Measurements from ENCODE around the gene PKNOX1.
"Not testable (repeated sequence)": the region's sequence is repeated elsewhere in the genome, so short reads cannot be mapped to it uniquely, and the experiment has no call there.

Gene PKNOX1

DNA sequence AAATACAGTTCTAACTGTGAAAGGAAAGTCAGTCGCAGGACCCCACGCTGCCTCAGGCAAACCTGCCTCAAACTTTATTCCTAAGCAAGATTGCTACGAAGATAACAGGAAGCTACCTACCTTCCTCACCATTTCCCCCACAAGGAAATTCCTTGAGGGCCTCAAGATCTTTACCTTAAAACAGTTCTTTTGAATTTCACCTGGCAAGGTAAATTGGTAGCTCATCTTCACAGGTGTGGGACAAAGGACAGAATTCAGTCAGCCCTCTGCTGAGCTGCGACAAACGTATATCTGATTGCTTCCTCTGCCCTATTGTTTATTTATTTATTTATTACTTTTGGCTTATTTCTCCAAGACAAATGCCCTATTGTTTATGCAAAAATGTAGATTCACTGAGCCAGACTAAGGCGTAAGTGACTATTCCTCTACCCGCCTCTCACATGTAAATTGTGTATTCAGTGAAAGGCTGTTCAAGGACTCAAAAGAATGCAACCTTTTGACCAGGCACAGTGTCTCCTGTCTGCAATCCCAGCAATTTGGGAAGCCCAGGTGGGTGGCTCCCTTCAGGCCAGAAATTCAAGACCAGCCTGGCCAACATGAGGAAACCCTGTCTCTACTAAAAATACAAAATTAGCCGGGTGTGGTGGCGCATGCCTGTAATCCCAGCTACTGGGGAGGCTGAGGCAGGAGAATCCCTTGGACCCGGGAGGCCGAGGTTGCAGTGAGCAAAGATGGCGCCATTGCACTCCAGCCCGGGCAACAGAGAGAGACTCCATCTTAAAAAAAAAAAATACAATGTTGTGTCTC lies 17.3 kb upstream of the PKNOX1 start:
- Histone ChIP-seq H3K27me3 (ENCODE audit: insufficient read depth, low read length, poor library complexity, severe bottlenecking) (no peaks in the 10 kb centered on the region), H3K4me3 (ENCODE audit: low read length, poor library complexity, severe bottlenecking) (no peak overlapping the region), H3K9ac (ENCODE audit: low read depth, low read length, poor library complexity, severe bottlenecking) (no peak overlapping the region), H3K36me3 (ENCODE audit: insufficient read depth, low read length) (no peaks in the 10 kb centered on the region), H3K79me2 (ENCODE audit: insufficient read depth, low read length) (no peaks in the 10 kb centered on the region), H3K4me2 (ENCODE audit: low read depth, low read length, poor library complexity, severe bottlenecking) (no peak overlapping the region), H3F3A (ENCODE audit: low read depth) (no peaks in the 10 kb centered on the region), H3K4me1 (ENCODE audit: insufficient read depth, low read length, poor library complexity, severe bottlenecking) (peaks cover 4% of the 10 kb centered on the region), H3K9me3 (ENCODE audit: insufficient read depth, low read depth, low read length) (no peaks in the 10 kb centered on the region), H4K20me1 (ENCODE audit: insufficient read depth, low read length, poor library complexity, severe bottlenecking) (no peaks in the 10 kb centered on the region), H2AFZ (ENCODE audit: low read length) (no peak overlapping the region), H3K9me2 (replicated peaks; ENCODE audit: low read depth, low read length) (no peaks in the 10 kb centered on the region)
- TF ChIP-seq EZH2phosphoT487 (IDR thresholded peaks at IDR 0.05; ENCODE audit: borderline replicate concordance): no peak
- TF ChIP-seq, protein P1, sequence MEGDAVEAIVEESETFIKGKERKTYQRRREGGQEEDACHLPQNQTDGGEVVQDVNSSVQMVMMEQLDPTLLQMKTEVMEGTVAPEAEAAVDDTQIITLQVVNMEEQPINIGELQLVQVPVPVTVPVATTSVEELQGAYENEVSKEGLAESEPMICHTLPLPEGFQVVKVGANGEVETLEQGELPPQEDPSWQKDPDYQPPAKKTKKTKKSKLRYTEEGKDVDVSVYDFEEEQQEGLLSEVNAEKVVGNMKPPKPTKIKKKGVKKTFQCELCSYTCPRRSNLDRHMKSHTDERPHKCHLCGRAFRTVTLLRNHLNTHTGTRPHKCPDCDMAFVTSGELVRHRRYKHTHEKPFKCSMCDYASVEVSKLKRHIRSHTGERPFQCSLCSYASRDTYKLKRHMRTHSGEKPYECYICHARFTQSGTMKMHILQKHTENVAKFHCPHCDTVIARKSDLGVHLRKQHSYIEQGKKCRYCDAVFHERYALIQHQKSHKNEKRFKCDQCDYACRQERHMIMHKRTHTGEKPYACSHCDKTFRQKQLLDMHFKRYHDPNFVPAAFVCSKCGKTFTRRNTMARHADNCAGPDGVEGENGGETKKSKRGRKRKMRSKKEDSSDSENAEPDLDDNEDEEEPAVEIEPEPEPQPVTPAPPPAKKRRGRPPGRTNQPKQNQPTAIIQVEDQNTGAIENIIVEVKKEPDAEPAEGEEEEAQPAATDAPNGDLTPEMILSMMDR (conservative IDR thresholded peaks at IDR 0.05; ENCODE audit: low read length): no peak

GRCh38 chr21:42958122-42958521 lies 16.2 kb upstream of the PKNOX1 start:
- H3F3A ChIP-seq (ENCODE audit: low read depth); H3K27me3 ChIP-seq (ENCODE audit: insufficient read depth, low read length, poor library complexity, severe bottlenecking); H3K9me3 ChIP-seq (ENCODE audit: insufficient read depth, low read depth, low read length); H3K4me2 ChIP-seq (ENCODE audit: low read depth, low read length, poor library complexity, severe bottlenecking); H3K9me2 ChIP-seq (replicated peaks; ENCODE audit: low read depth, low read length); H2AFZ ChIP-seq (ENCODE audit: low read length); H3K4me3 ChIP-seq (ENCODE audit: low read length, poor library complexity, severe bottlenecking); H3K79me2 ChIP-seq (ENCODE audit: insufficient read depth, low read length); H3K4me1 ChIP-seq (ENCODE audit: insufficient read depth, low read length, poor library complexity, severe bottlenecking); H4K20me1 ChIP-seq (ENCODE audit: insufficient read depth, low read length, poor library complexity, severe bottlenecking); H3K36me3 ChIP-seq (ENCODE audit: insufficient read depth, low read length); H3K9ac ChIP-seq (ENCODE audit: low read depth, low read length, poor library complexity, severe bottlenecking): not testable (repeated sequence)

DNA sequence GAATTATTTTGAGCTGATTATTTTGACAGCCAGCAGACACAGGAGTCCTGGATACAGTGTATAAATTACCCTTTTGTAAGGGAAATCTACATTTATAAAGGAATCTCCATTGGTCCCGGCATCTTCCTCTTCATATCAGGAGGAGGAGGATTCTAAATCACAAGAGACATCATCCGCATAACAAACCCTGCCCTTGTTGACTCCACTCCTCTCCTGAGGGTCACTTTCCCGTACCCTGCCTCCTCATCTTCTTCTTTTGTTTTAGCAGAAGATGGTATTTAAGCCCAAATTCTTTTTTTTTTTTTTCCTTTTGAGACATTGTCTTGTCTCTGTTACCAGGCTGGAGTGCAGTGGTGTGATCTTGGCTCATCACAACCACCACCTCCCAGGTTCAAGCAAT lies 14.6 kb upstream of the PKNOX1 start:
- H3K4me1 ChIP-seq (ENCODE audit: insufficient read depth, low read length, poor library complexity, severe bottlenecking): peaks cover 4% of the 10 kb centered on the region
- H3K4me3 ChIP-seq (ENCODE audit: low read length, poor library complexity, severe bottlenecking): no peak overlapping the region
- no peaks in the 10 kb centered on the region for H3K9me2 ChIP-seq (replicated peaks; ENCODE audit: low read depth, low read length)
- H3K36me3 ChIP-seq (ENCODE audit: insufficient read depth, low read length): no peaks in the 10 kb centered on the region
- H4K20me1 ChIP-seq (ENCODE audit: insufficient read depth, low read length, poor library complexity, severe bottlenecking): no peaks in the 10 kb centered on the region
- H2AFZ ChIP-seq (ENCODE audit: low read length): no peak overlapping the region
- TF ChIP-seq EZH2phosphoT487 (IDR thresholded peaks at IDR 0.05; ENCODE audit: borderline replicate concordance): no peak
- TF ChIP-seq, protein P1 (conservative IDR thresholded peaks at IDR 0.05; ENCODE audit: low read length): no peak
- H3K79me2 ChIP-seq (ENCODE audit: insufficient read depth, low read length): no peaks in the 10 kb centered on the region
- H3K27me3 ChIP-seq (ENCODE audit: insufficient read depth, low read length, poor library complexity, severe bottlenecking): no peaks in the 10 kb centered on the region
- no peak overlapping the region for H3K9ac ChIP-seq (ENCODE audit: low read depth, low read length, poor library complexity, severe bottlenecking)
- no peaks in the 10 kb centered on the region for H3K9me3 ChIP-seq (ENCODE audit: insufficient read depth, low read depth, low read length)
- no peaks in the 10 kb centered on the region for H3F3A ChIP-seq (ENCODE audit: low read depth)
- no peak overlapping the region for H3K4me2 ChIP-seq (ENCODE audit: low read depth, low read length, poor library complexity, severe bottlenecking)
